Measurements from ENCODE around the gene KIFC1. TPM values are rescaled to one million over a fixed set of nuclear protein-coding genes. Genes with fewer than 3 reads are reported as not detected.

Gene KIFC1
- 31.2 and 38.2 TPM in 2 replicates for total RNA-seq

GRCh38 chr6:33391278-33391921 lies at the start of gene KIFC1:
KIFC1 (plus strand) TSS chr6:33391823; CDS start chr6:33391986, 163 bp downstream.

GRCh38 chr6:33410711-33411631 lies 19.3 kb downstream of the KIFC1 start, which contains the start of gene PHF1:
PHF1 (plus strand) TSS chr6:33411014; CDS start chr6:33412264, 1,250 bp downstream.

GRCh38 chr6:33417903-33418689 lies 26.5 kb downstream of the KIFC1 start, which contains the start of gene CUTA:
CUTA (minus strand) TSS chr6:33418107; CDS start chr6:33418000, 107 bp downstream.

GRCh38 chr6:33419580-33420490 lies 28.2 kb downstream of the KIFC1 start, which contains the start of gene SYNGAP1:
SYNGAP1 (plus strand) TSS chr6:33420065; CDS start chr6:33420265, 200 bp downstream.

GRCh38 chr6:33454009-33454946 lies 62.7 kb downstream of the KIFC1 start, which contains the start of gene ZBTB9:
ZBTB9 (plus strand) TSS chr6:33454576; CDS start chr6:33455101, 525 bp downstream.

Other genes starting within 250 kb of the KIFC1 start
- 0.07 TPM in 1 of 2 replicates, not detected in the other for gene COL11A2, start 199.4 kb upstream of the KIFC1 start, total RNA-seq
- gene RXRB, start 191.2 kb upstream of the KIFC1 start, total RNA-seq: 14.9 and 17.1 TPM in 2 replicates
- gene SLC39A7, start 191.0 kb upstream of the KIFC1 start, total RNA-seq: 84.8 and 88.7 TPM in 2 replicates
- 28.8 and 35.9 TPM in 2 replicates for gene HSD17B8, start 187.2 kb upstream of the KIFC1 start, total RNA-seq
- 14.3 and 16.4 TPM in 2 replicates for gene RING1, start 183.3 kb upstream of the KIFC1 start, total RNA-seq
- 20.4 and 33.0 TPM in 2 replicates for gene VPS52, start 119.9 kb upstream of the KIFC1 start, total RNA-seq
- 3,725 and 4,247 TPM in 2 replicates for gene RPS18, start 119.7 kb upstream of the KIFC1 start, total RNA-seq
- 8.2 and 8.7 TPM in 2 replicates for gene B3GALT4, start 114.7 kb upstream of the KIFC1 start, total RNA-seq
- 58.8 and 63.2 TPM in 2 replicates for gene WDR46, start 102.6 kb upstream of the KIFC1 start, total RNA-seq
- 65.0 and 99.5 TPM in 2 replicates for gene PFDN6, start 102.2 kb upstream of the KIFC1 start, total RNA-seq
- gene RGL2, start 92.9 kb upstream of the KIFC1 start, total RNA-seq: 50.0 and 58.6 TPM in 2 replicates
- 73.3 and 78.8 TPM in 2 replicates for gene TAPBP, start 77.7 kb upstream of the KIFC1 start, total RNA-seq
- gene ZBTB22, start 74.1 kb upstream of the KIFC1 start, total RNA-seq: 11.3 and 15.0 TPM in 2 replicates
- gene DAXX, start 68.9 kb upstream of the KIFC1 start, total RNA-seq: 38.4 and 41.6 TPM in 2 replicates
- gene PHF1, start 19.2 kb downstream of the KIFC1 start, total RNA-seq: 12.5 and 17.6 TPM in 2 replicates
- gene CUTA, start 26.3 kb downstream of the KIFC1 start, total RNA-seq: 155 and 228 TPM in 2 replicates
- gene SYNGAP1, start 28.2 kb downstream of the KIFC1 start, total RNA-seq: 2.1 and 3.5 TPM in 2 replicates
- 3.3 and 5.3 TPM in 2 replicates for gene ZBTB9, start 62.8 kb downstream of the KIFC1 start, total RNA-seq
- gene BAK1, start 188.5 kb downstream of the KIFC1 start, total RNA-seq: 25.6 and 29.9 TPM in 2 replicates
- 49.4 and 67.6 TPM in 2 replicates for gene ITPR3, start 229.5 kb downstream of the KIFC1 start, total RNA-seq

Measured in airway epithelial cell (primary cell).